Mammary microvascular endothelial cell (primary cell): ENCODE measurements around the gene TMEM132A. TPM values are rescaled to one million over a fixed set of nuclear protein-coding genes. Genes with fewer than 3 reads are reported as not detected.

ENCODE experiments used
- total RNA-seq: library from RNA; depleted of rRNA; stranded (reverse); fragments of >200 nt; gene quantifications from 2 replicates; pipeline ENCODE4 v1.2.3, GENCODE V29; 2015

TMEM132A gene
- total RNA-seq = 127 and 130 TPM in 2 replicates

GRCh38 chr11:60924110-60924905 is at the start of gene TMEM132A:
TMEM132A (plus strand) TSS chr11:60924460; CDS start chr11:60924634, 174 bp downstream.

DNA sequence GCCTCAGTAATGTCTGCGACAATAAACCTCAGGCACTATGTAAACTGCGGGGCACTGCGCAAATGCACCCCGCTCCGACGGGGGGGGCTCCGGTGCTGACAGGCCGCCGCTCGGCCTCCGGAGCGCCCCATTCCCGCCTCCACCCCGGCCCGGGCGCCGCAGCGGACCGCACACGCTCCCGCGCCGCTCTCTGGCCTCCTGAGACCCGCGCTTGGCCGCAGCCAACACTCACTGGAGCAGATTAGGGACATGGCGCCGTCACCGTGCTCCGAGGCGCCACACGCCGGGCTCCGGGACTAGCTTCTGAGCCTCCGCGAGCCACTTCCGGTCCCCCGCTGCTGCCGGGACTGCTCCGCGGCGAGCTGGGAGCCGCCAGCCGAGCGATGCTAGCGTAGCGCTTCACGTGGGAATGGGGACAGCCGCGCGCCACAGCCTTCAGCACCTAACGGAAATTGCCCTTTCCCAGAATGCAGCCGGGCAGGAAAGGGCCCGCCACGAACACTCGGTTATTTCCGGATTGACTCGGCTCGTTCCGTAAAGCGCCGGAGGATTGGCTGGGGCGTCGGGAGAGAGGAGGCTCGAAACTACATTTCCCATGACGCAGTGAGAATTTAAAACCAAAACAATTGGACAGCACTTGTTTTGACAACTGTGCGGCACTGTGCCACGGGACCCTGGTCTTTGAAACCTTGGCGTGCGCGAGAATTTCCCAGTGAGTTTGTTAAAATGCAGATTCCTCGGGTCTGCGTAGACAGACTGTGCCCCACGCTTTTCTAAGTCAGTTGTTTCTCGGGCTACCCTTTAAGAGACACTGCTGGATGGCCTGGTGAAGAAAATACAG is 17.9 kb upstream of the TMEM132A start, which contains the start of gene PRPF19:
TSS of gene PRPF19 (minus strand) at position 454 of the 841 bp plus-strand sequence. CDS start at position 251, 203 bp downstream.

DNA sequence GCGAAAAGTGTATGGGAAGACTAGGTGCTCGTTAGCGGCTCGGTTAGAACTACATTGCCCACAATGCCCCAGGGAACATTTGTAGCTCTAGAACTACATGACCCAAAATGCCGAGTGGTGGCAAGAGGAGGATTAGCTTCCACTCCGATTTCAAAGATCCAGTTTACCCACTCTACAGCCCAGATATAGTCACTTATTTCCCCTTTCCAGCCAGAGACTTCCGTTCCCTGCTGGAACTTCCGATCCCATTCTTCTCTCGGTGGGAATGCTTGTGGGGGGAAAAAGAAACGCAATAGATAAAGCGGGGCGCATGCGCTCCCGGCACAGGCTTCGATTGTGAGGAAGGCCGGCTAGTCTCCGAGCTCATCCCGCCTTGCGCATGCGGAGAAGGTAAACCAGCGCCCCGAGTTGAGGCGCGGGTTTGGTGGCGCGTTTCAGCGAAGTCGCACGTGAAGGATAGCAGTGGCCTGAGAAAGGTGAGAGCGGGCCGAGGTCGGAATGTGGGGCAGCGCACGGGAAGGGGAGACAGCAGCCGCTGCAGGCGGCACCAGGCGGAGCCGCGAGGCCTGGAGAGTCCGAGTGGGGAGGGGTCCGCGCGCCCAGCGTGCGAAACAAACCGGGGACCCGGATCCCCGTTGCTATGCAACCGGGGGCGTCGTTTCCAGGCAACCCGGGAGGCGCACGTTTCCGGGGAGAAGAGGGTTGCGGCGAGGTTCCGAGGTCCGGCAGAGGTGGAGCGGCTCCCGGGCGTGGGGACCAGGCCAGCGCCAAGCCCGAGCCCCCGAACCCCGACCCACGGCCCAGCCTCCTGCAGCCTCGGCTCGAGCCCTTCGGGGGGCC is 10.2 kb upstream of the TMEM132A start, which contains the start of gene TMEM109:
TSS of gene TMEM109 (plus strand) at position 366 of the 840 bp plus-strand sequence. CDS start 5,536 bp downstream, outside the sequence.

GRCh38 chr11:60951904-60952741 is 27.9 kb downstream of the TMEM132A start, which contains the start of gene SLC15A3:
SLC15A3 (minus strand) TSS chr11:60952176; CDS start chr11:60951551, 625 bp downstream.

GRCh38 chr11:60971520-60971919 is 47.3 kb downstream of the TMEM132A start, which contains the start of gene CD6:
CD6 (plus strand) TSS chr11:60971680; CDS start chr11:60971866, 186 bp downstream.

Other genes with a start within 250 kb of the TMEM132A start
- gene MS4A8, start 224.8 kb upstream of the TMEM132A start, total RNA-seq = not detected in 2 replicates
- gene MS4A18, start 199.7 kb upstream of the TMEM132A start, total RNA-seq = not detected in 2 replicates
- not detected in 2 replicates for gene MS4A15, start 167.6 kb upstream of the TMEM132A start, total RNA-seq
- gene MS4A10, start 139.1 kb upstream of the TMEM132A start, total RNA-seq = not detected in 2 replicates
- gene CCDC86, start 82.3 kb upstream of the TMEM132A start, total RNA-seq = 51.2 and 54.3 TPM in 2 replicates
- gene PTGDR2, start 68.5 kb upstream of the TMEM132A start, total RNA-seq = not detected in 2 replicates
- gene ZP1, start 56.9 kb upstream of the TMEM132A start, total RNA-seq = not detected in 2 replicates
- gene PRPF19, start 17.9 kb upstream of the TMEM132A start, total RNA-seq = 115 and 121 TPM in 2 replicates
- 198 and 201 TPM in 2 replicates for gene TMEM109, start 10.3 kb upstream of the TMEM132A start, total RNA-seq
- 21.7 and 35.7 TPM in 2 replicates for gene SLC15A3, start 27.7 kb downstream of the TMEM132A start, total RNA-seq
- gene CD6, start 47.2 kb downstream of the TMEM132A start, total RNA-seq = not detected in 2 replicates
- gene CD5, start 178.0 kb downstream of the TMEM132A start, total RNA-seq = not detected in 2 replicates
- gene VPS37C, start 237.0 kb downstream of the TMEM132A start, total RNA-seq = 17.9 and 23.6 TPM in 2 replicates